ENCODE data around the gene ADAMTS2. TPM values are rescaled to one million over a fixed set of nuclear protein-coding genes. Genes with fewer than 3 reads are reported as not detected.

Gene ADAMTS2
- total RNA-seq, 4 donors from 2014 or later, result 39.5 to 61.9 (median 56.4) TPM

DNA sequence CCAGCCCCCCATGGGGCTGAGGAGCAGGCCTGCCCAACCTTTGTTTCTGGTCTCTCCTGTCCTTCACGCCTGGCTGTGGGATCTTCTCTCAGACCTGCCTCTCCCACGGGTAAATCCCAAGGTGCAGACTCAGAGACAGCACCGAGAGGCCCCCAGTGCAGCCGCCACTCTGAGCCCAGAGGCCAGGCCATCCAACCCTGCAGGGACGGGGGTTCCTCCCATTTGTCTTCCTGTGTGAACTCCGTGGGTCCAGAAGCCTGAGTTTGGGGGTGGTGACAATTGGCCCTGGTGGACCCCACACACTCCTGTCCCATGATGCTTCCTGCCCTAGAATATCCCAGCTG is 123.4 kb downstream of the ADAMTS2 start:
- no peak for DNase-seq (ENCODE audit: low spot score)
- ATAC-seq (ENCODE audit: low FRiP score), result no peak

DNA sequence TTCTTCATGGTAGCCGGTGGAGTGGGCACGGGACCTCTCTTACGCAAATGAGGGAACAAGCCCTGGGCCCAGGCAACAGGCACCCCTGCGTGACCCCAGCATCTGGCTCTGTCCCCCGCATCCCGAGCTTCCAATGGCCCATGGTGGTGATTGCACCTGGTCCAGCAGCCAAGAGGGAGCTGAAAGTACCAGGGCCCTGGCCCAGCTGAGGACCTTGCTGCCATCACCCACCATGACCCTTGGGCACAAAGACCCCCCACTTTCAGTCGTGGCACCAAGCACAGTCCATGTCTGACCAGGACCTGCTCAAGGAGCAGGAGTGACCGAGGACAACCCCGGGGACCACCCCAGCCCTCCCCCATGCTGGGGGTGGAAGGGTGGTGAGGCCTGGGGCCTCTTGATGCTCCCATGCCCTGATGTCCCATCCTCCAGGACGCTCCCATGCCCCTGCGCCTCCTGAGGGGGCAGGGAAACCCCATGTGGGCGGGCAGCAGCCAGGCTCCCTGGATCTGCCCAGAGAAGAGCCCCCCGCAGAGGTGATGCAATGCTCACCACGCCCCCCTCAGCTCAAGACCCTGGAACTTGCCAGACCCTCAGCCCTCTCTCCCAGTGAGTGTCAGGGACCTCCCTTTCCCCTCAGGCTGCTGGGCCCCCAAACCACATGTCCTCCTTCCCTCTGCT is 123.9 kb downstream of the ADAMTS2 start:
- DNase-seq (ENCODE audit: low spot score), result no peak
- TF ChIP-seq, protein P1, sequence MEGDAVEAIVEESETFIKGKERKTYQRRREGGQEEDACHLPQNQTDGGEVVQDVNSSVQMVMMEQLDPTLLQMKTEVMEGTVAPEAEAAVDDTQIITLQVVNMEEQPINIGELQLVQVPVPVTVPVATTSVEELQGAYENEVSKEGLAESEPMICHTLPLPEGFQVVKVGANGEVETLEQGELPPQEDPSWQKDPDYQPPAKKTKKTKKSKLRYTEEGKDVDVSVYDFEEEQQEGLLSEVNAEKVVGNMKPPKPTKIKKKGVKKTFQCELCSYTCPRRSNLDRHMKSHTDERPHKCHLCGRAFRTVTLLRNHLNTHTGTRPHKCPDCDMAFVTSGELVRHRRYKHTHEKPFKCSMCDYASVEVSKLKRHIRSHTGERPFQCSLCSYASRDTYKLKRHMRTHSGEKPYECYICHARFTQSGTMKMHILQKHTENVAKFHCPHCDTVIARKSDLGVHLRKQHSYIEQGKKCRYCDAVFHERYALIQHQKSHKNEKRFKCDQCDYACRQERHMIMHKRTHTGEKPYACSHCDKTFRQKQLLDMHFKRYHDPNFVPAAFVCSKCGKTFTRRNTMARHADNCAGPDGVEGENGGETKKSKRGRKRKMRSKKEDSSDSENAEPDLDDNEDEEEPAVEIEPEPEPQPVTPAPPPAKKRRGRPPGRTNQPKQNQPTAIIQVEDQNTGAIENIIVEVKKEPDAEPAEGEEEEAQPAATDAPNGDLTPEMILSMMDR (IDR thresholded peaks at IDR 0.05), result no peak
- ATAC-seq (ENCODE audit: low FRiP score), result no peak

More for the DNA sequence above, 123.4 kb downstream of the ADAMTS2 start:
- TF ChIP-seq, protein P1 (IDR thresholded peaks at IDR 0.05), result no peak

DNA sequence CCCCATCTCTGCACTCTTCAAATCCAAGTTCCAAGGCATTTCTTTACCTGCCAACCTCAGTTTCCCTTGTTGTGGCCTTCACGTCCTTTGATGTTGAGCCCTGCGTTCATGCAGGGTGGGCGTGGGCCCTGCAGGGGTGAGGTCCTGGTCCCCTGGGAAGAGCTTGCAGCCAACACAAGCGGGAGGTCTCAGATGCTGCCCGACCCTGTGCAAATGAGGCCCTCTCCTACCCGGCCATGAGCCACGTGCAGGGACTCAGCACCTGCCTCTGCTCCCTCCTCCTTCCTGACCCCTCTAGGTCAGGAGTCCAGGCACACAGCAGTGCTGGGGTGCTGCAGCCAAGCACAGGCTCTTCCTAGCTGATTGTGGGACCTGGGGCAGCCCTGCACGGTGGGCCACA is 124.5 kb downstream of the ADAMTS2 start:
- DNase-seq (ENCODE audit: low spot score) (no peak), ATAC-seq (ENCODE audit: low FRiP score) (no peak)
- TF ChIP-seq, protein P1 (IDR thresholded peaks at IDR 0.05), result no peak

DNA sequence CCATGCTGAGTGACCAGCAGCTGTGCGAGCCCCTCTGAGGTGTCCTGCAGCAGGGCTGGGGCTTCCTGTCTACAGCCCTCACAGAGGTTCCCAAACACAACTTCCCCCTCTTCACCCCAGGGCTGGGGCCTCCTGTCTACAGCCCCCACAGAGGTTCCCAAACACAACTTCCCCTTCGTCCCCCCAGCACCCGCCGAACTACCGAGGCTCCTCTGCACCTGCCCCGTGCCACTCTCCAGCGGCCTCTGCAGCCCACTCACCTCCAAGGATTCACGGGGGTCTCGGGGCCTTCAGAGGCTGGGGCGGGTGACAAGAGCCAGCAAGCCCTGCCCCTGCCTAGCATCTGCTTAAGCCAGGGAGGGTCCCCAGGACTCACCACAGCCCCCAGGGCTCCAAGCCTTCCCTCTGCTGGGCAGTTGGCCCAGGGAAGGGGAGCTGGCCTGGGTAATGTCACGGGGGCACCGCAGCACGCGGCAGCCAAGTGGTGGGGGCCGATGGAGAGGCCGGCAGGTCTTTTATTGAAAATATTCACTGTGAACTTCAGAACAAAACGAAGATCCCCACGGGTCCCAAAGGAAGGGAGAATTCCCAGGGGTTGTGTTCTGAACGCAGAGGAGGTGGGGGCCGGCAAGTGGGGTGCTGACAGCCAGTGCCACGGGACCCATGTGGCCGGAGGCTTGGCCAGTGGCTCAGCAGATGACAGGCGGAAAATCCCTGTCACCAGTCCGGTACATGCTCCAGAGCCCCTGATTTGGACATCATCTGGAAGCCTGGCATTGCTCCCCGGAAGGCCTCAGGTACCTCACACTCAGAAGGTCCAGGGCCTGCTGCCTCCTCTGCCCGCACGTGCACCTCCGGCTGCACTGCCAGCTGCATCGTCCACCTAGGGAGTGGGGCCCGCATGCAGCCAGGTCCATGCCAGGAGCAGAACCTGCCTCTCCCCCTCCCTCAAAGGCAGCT is 125.3 kb downstream of the ADAMTS2 start:
- no peak for DNase-seq (ENCODE audit: low spot score)
- TF ChIP-seq, protein P1 (IDR thresholded peaks at IDR 0.05), result no peak
- ATAC-seq (ENCODE audit: low FRiP score), result no peak

DNA sequence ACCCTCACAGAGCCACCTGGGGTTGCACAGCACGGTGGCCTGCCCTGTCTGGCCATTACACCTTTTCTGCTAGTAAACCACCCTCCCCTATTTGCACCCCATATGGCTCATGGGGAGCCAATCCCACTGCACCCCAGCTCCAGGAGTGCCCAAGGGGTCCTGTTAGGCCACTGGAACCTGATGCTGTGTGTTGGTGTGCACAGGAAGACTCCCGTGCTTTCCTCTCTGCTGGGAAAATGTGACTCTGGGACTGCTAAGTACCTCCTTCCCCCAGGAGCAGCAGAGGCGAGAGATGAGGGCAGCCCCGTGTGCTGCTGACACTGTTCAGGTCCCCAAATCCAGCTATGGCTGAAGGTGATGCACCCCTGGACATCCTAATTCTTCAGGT is 126.3 kb downstream of the ADAMTS2 start:
- no peak for DNase-seq (ENCODE audit: low spot score)
- TF ChIP-seq, protein P1 (IDR thresholded peaks at IDR 0.05), result no peak
- ATAC-seq (ENCODE audit: low FRiP score), result no peak

DNA sequence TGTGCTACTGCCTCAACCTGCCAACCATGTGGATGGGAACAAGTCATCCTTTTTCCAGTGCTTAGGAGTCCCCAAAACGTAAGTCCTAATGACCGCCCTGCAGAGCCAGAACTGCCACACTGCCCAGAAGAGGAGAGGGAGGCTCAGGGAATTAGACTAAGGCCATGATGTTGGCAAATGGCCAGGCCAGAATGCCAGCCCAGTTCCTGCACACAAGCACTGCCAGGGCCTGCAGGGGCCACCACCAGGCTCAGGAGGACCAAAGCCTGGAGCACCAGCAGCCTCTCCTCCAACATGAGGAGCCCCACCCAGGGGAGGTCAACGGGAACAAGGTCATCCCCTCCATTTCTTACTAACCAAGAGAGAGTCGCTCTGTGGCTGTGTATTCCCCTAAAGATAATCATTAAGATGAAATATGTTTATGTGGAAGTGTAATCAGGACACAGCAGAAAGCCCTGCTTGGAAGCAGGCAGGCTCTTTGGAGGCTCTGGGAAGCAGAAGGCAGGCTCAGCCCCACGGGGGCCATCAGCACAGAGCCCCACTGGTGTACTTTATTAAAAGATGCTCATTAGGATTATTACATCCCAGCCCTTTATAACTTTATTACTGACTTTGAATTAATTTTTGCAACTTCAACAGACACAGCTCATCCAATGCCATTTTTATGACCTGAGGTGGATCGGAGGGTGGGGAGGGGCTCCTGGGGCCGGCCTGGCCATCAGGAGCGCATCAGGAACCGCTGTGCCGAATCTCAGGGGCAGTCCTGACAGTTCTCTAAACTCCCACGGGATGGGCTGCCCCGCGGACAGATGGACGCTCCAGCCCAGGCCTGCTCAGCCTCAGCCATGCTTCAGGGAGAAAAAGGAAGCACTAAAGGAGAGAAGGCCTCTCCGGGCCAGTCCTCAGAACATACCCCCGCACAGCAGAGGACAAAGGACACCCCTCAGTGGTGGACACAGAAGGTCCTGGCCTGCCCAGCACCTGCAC is 127.0 kb downstream of the ADAMTS2 start:
- no peak for ATAC-seq (ENCODE audit: low FRiP score)
- TF ChIP-seq, protein P1 (IDR thresholded peaks at IDR 0.05), result no peak
- no peak for DNase-seq (ENCODE audit: low spot score)
